Upper lobe of left lung (tissue), 6 donors: ENCODE results near the gene S1PR3. TPM values are rescaled to one million over a fixed set of nuclear protein-coding genes. Genes with fewer than 3 reads are reported as not detected.

Experiments
- ATAC-seq, 2 donors: fragments of 200-7000 bp; cut with Tn5 transposase; one replicate each; pipeline ENCODE4 v1.9.1; 2022; ENCODE audit warnings: mild to moderate bottlenecking in 2 of 2, moderate library complexity in 2 of 2; ENCODE audit not compliant: low FRiP score in 2 of 2
- DNase-seq, 2 donors: peaks; one replicate each; pipeline ENCODE4 v3.0.0-alpha.2; 2019 to 2020
- H3K27ac ChIP-seq, 4 donors: fragments of 200-600 bp; sonication (generic); one replicate each; pipeline ENCODE4 v1.5.1; 2016 to 2019
- H3K27me3 ChIP-seq, 4 donors: fragments of 200-600 bp; sonication (generic); one replicate each; pipeline ENCODE4 v1.5.1; 2017 to 2019
- H3K36me3 ChIP-seq, 4 donors: fragments of 200-600 bp; sonication (generic); one replicate each; pipeline ENCODE4 v1.5.1; 2016 to 2019
- H3K4me1 ChIP-seq, 4 donors: fragments of 200-600 bp; sonication (generic); one replicate each; pipeline ENCODE4 v1.5.1; 2018 to 2019
- H3K4me3 ChIP-seq, 4 donors: fragments of 200-600 bp; sonication (generic); one replicate each; pipeline ENCODE4 v1.5.1; 2017 to 2019; ENCODE audit warnings: mild to moderate bottlenecking in 2 of 4, moderate library complexity in 1 of 4
- H3K9me3 ChIP-seq, 4 donors: fragments of 200-600 bp; sonication (generic); one replicate each; pipeline ENCODE4 v1.5.1; 2018 to 2019
- CTCF ChIP-seq, 6 experiments: fragments of 450-650 bp in 4 of 6; fragments of 200-600 bp in 2 of 6; sonication (generic) in 2 of 6; IDR thresholded peaks; one replicate each; pipeline ENCODE4 v1.5.1; 2016 to 2019; ENCODE audit warnings: antibody characterized with exemption in 6 of 6
- EP300 ChIP-seq, 4 donors: sonication (generic); formaldehyde crosslinking; IDR thresholded peaks; one replicate each; pipeline ENCODE4 v1.5.1; 2017; ENCODE audit warnings: antibody characterized with exemption in 4 of 4, control low read depth in 2 of 4
- POLR2A ChIP-seq, 4 donors: fragments of 450-650 bp; IDR thresholded peaks; one replicate each; pipeline ENCODE4 v1.5.1; 2016 to 2017; ENCODE audit warnings: antibody characterized with exemption in 4 of 4, mild to moderate bottlenecking in 2 of 4
- POLR2AphosphoS5 ChIP-seq, 2 donors: sonication (generic); formaldehyde crosslinking; IDR thresholded peaks; one replicate each; pipeline ENCODE4 v1.5.1; 2017; ENCODE audit warnings: antibody characterized with exemption in 2 of 2
- WGBS, 2 donors: methylation state at CpG; one replicate each; pipeline ENCODE4 v1.1.5; 2017 to 2018; 5-methylcytosine and 5-hydroxymethylcytosine counted together
- total RNA-seq, 6 donors: library from RNA; depleted of rRNA in 4 of 6; stranded (reverse); fragments of >200 nt in 4 of 6; gene quantifications; one replicate each; pipeline versions ENCODE4 v1.1.0 to v1.2.1, GENCODE V29; 2016 to 2021
- donor health status: DM: no; HTN: no; CAD: no; lungs with moderate emphysema.
- donor health status: DM: no; HTN: yes; CAD: no; lungs with severe emphysema.

Gene S1PR3
- total RNA-seq, 6 donors from 2014 or later, result 3.3 to 13.6 (median 5.4) TPM

GRCh38 chr9:88996921-88997235 lies 5.6 kb downstream of the S1PR3 start:
- DNase-seq (no peak), ATAC-seq (no peak)
- Histone ChIP-seq H3K4me1 (peaks cover 11 to 29% (median 12%) of the 10 kb centered on the region in 4 donors), H3K9me3 (no peaks in the 10 kb centered on the region), H3K27me3 (peaks cover 0 to 2% (median 0%) of the 10 kb centered on the region in 4 donors), H3K4me3 (no peak overlapping the region), H3K36me3 (no peaks in the 10 kb centered on the region), H3K27ac (no peak overlapping the region)
- WGBS, 2 donors, result 83 to 90% methylated on average over 4 of the region's 4 CpGs
- TF ChIP-seq POLR2AphosphoS5 (IDR thresholded peaks at IDR 0.05) (no peak), POLR2A (IDR thresholded peaks at IDR 0.05) (no peak), CTCF (IDR thresholded peaks at IDR 0.05) (no peak), EP300 (IDR thresholded peaks at IDR 0.05) (no peak)

GRCh38 chr9:88997646-88998045 lies 6.4 kb downstream of the S1PR3 start:
- 84 to 91% methylated on average over 7 to 8 of the region's 8 CpGs for WGBS, 2 donors
- no peak for ATAC-seq
- Histone ChIP-seq H3K36me3 (no peaks in the 10 kb centered on the region), H3K27me3 (no peaks in the 10 kb centered on the region), H3K4me1 (peaks cover 10 to 24% (median 11%) of the 10 kb centered on the region in 4 donors), H3K4me3 (no peak overlapping the region), H3K27ac (no peak overlapping the region), H3K9me3 (no peaks in the 10 kb centered on the region)
- no peak for DNase-seq
- TF ChIP-seq POLR2AphosphoS5 (IDR thresholded peaks at IDR 0.05) (no peak), EP300 (IDR thresholded peaks at IDR 0.05) (no peak), POLR2A (IDR thresholded peaks at IDR 0.05) (no peak), CTCF (IDR thresholded peaks at IDR 0.05) (no peak)

- Histone ChIP-seq H3K9me3 (no peaks in the 10 kb centered on the region), H3K4me1 (peaks cover 10 to 19% (median 11%) of the 10 kb centered on the region in 4 donors), H3K36me3 (no peaks in the 10 kb centered on the region), H3K27me3 (no peaks in the 10 kb centered on the region), H3K4me3 (no peak overlapping the region), H3K27ac (peak overlapping the region in 1 of 4 donors; percentile 28)
- TF ChIP-seq EP300 (IDR thresholded peaks at IDR 0.05) (no peak), CTCF (IDR thresholded peaks at IDR 0.05) (no peak), POLR2AphosphoS5 (IDR thresholded peaks at IDR 0.05) (no peak), POLR2A (IDR thresholded peaks at IDR 0.05) (no peak)
- WGBS, 2 donors, result 9 to 13% methylated on average over 2 of the region's 2 CpGs
- ATAC-seq (no peak), DNase-seq (no peak)
These were observed 7.2 kb downstream of the S1PR3 start for GRCh38 chr9:88998503-88998902.

- 49 to 69% methylated on average over 6 to 9 of the region's 9 CpGs for WGBS, 2 donors
- H3K4me3 ChIP-seq, result no peak overlapping the region
- peaks cover 10 to 19% (median 11%) of the 10 kb centered on the region in 4 donors for H3K4me1 ChIP-seq
- no peaks in the 10 kb centered on the region for H3K36me3 ChIP-seq
- no peaks in the 10 kb centered on the region for H3K27me3 ChIP-seq
- ATAC-seq (peak; percentile 38 to 53), DNase-seq (peak in 1 of 2 donors; percentile 80)
- TF ChIP-seq POLR2AphosphoS5 (IDR thresholded peaks at IDR 0.05) (peak in 1 of 2 donors; percentile 81), EP300 (IDR thresholded peaks at IDR 0.05) (no peak)
- no peaks in the 10 kb centered on the region for H3K9me3 ChIP-seq
- peak overlapping the region in 1 of 4 donors; percentile 28 for H3K27ac ChIP-seq
These were observed 7.6 kb downstream of the S1PR3 start for GRCh38 chr9:88998911-88999310.

GRCh38 chr9:89000371-89000781 lies 9.1 kb downstream of the S1PR3 start:
- DNase-seq (no peak), ATAC-seq (no peak)
- Histone ChIP-seq H3K27me3 (no peaks in the 10 kb centered on the region), H3K4me1 (peaks cover 10 to 16% (median 11%) of the 10 kb centered on the region in 4 donors), H3K27ac (peak overlapping the region in 1 of 4 donors; percentile 30), H3K36me3 (no peaks in the 10 kb centered on the region), H3K9me3 (no peaks in the 10 kb centered on the region), H3K4me3 (no peak overlapping the region)
- WGBS, 2 donors, result 83 to 84% methylated on average over 8 to 9 of the region's 9 CpGs
- TF ChIP-seq CTCF (IDR thresholded peaks at IDR 0.05) (no peak), EP300 (IDR thresholded peaks at IDR 0.05) (no peak), POLR2A (IDR thresholded peaks at IDR 0.05) (no peak), POLR2AphosphoS5 (IDR thresholded peaks at IDR 0.05) (no peak)
